Measurements from ENCODE around the gene MAP1LC3C. TPM values are rescaled to one million over a fixed set of nuclear protein-coding genes. Genes with fewer than 3 reads are reported as not detected.

MAP1LC3C gene
- total RNA-seq, 4 donors from 2014 or later, result 1.0 to 12.5 (median 8.1) TPM

DNA sequence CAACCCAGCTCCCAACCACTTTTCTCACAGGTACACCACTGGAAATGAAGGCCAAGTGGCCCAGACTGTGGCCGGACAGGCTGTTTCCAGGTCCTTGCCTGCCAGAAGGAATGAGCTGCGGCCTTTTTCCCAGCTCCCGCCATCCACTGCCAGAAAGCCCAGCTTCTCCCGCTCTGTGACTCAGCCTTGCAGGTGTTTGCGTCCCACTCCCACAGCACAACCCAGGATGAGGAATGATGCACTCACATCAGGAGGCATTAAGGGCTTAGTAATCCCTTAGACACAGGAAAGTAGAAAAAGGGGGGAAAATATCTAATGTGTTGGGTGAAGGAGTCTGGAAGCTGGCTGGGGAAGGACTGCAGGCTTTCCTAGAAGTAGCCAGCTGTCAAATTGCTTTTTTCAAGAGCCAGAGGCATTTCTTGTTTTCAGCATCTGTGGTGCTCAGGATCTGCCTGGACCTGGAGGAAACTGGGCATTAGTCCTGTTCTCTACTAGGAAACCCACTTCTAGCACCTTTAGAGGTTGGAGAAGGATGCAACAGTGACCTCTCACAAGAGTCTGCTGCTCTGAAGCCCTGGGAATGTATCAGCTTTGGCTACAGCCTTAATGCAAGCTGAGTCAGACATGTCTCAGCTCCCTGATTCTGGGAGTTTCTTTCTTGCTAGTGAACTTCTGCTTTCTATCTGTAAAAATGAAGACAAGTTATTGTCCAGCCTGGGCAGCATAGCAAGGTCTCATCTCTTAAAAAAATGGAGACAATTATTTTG is 13.2 kb upstream of the MAP1LC3C start:
- H3K36me3 ChIP-seq, result no peaks in the 10 kb centered on the region
- H3K4me3 ChIP-seq, result no peak overlapping the region
- WGBS, result 88% methylated on average over 5 of the region's 5 CpGs
- no peaks in the 10 kb centered on the region for H3K27me3 ChIP-seq
- DNase-seq (ENCODE audit: low spot score in 2 of 2), result no peak
- TF ChIP-seq POLR2A (IDR thresholded peaks at IDR 0.05) (no peak), POLR2AphosphoS5 (IDR thresholded peaks at IDR 0.05) (no peak), EP300 (IDR thresholded peaks at IDR 0.05) (no peak)
- TF ChIP-seq, protein P1, sequence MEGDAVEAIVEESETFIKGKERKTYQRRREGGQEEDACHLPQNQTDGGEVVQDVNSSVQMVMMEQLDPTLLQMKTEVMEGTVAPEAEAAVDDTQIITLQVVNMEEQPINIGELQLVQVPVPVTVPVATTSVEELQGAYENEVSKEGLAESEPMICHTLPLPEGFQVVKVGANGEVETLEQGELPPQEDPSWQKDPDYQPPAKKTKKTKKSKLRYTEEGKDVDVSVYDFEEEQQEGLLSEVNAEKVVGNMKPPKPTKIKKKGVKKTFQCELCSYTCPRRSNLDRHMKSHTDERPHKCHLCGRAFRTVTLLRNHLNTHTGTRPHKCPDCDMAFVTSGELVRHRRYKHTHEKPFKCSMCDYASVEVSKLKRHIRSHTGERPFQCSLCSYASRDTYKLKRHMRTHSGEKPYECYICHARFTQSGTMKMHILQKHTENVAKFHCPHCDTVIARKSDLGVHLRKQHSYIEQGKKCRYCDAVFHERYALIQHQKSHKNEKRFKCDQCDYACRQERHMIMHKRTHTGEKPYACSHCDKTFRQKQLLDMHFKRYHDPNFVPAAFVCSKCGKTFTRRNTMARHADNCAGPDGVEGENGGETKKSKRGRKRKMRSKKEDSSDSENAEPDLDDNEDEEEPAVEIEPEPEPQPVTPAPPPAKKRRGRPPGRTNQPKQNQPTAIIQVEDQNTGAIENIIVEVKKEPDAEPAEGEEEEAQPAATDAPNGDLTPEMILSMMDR (IDR thresholded peaks at IDR 0.05), result no peak
- H3K27ac ChIP-seq, result no peak overlapping the region
- no peaks in the 10 kb centered on the region for H3K9me3 ChIP-seq
- no peaks in the 10 kb centered on the region for H3K4me1 ChIP-seq

DNA sequence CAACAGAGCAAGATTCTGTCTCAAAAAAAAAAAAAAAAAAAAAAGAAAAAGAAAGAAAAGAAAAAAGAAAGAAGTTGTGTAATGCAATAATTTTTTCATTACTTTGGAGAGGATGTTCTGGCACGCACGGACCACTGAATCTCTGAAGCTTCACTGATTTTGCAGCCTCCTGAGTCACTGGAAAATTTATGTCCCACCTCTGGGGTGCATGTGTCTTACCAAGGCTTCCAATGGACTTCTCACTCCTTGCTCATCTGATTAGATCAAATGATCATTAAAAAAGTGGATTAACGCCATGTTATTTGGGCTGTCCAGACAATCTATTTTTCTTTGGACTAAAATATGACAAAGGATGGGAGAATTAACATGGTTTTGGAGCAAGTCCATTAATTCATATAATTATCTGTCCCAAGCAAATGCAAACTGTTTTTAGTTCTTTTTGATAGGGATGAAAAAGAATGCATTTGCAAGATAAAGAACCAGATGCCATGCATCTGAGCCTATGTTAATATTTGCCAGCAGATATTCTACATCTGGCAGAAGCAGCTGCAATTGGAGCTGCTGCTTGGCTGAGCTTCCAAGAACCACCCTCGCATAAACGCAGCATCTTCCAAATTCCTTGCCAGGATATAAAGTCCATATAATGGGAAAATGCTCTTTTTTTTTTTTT is 10.1 kb upstream of the MAP1LC3C start:
- no peak overlapping the region for H3K4me3 ChIP-seq
- no peaks in the 10 kb centered on the region for H3K36me3 ChIP-seq
- WGBS, result 35% methylated on average over 5 of the region's 5 CpGs
- DNase-seq (ENCODE audit: low spot score in 2 of 2), result peak in 1 of 2 donors; percentile 76
- no peak overlapping the region for H3K27ac ChIP-seq
- H3K4me1 ChIP-seq, result no peaks in the 10 kb centered on the region
- no peaks in the 10 kb centered on the region for H3K9me3 ChIP-seq
- no peaks in the 10 kb centered on the region for H3K27me3 ChIP-seq
- TF ChIP-seq, protein P1 (IDR thresholded peaks at IDR 0.05), result no peak
- TF ChIP-seq POLR2AphosphoS5 (IDR thresholded peaks at IDR 0.05) (no peak), POLR2A (IDR thresholded peaks at IDR 0.05) (no peak), EP300 (IDR thresholded peaks at IDR 0.05) (no peak)

DNA sequence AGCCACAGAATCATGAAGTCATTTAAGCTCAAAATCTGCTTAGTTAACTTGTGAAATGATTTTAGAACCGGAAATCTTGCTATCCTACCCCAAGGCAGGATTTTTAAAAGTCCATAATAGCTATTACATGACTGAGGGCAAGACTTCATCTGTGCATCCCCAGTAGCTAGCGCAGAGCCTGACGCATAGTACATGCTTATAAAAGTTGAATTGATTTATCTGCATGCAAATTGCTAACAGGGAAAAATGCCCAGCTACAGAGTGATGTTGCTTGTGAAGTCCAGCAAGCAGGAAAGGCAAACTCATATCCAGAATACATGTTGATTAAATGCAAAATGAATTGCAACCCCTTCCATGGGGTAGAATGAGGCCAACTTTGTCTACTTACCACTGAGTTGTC is 8.1 kb upstream of the MAP1LC3C start:
- TF ChIP-seq EP300 (IDR thresholded peaks at IDR 0.05) (no peak), POLR2AphosphoS5 (IDR thresholded peaks at IDR 0.05) (no peak), POLR2A (IDR thresholded peaks at IDR 0.05) (no peak)
- TF ChIP-seq, protein P1 (IDR thresholded peaks at IDR 0.05), result no peak
- Histone ChIP-seq H3K27ac (no peak overlapping the region), H3K4me3 (no peak overlapping the region), H3K27me3 (no peaks in the 10 kb centered on the region), H3K9me3 (no peaks in the 10 kb centered on the region), H3K36me3 (no peaks in the 10 kb centered on the region), H3K4me1 (no peaks in the 10 kb centered on the region)
- DNase-seq (ENCODE audit: low spot score in 2 of 2), result no peak
- WGBS, result 36% methylated on average over 3 of the region's 3 CpGs

DNA sequence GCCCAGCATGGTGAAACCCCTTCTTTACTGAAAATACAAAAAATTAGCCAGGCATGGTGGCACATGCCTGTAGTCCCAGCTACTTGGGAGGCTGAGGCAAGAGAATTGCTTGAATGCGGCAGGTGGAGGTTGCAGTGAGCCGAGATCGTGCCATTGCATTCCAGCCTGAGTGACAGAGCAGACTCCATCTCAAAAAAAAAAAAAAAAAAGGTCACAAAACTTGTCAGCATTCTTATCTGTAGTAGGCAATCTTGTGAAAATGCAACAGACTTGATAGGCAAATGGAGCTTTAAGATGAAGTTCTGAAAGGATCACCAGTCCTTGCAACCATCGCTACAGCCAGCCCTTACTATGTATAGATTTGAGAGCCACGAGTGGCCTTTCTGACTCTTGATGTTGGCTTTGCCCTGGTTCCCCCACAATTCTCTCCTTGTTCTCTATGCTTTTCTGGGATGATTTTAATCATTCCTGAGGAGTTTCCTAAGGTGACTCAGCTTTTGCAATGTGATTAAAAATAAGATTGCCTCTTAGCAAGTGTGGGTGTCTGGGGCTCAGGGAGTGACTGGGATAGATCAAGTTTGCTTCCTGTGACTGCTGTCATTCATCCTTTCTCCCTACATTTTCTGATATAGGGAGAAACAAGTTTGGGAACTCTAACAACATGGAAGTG is 7.1 kb upstream of the MAP1LC3C start:
- no peaks in the 10 kb centered on the region for H3K27me3 ChIP-seq
- TF ChIP-seq POLR2A (IDR thresholded peaks at IDR 0.05) (no peak), POLR2AphosphoS5 (IDR thresholded peaks at IDR 0.05) (no peak), EP300 (IDR thresholded peaks at IDR 0.05) (no peak)
- TF ChIP-seq, protein P1 (IDR thresholded peaks at IDR 0.05), result no peak
- WGBS, result 83% methylated on average over 5 of the region's 5 CpGs
- no peaks in the 10 kb centered on the region for H3K9me3 ChIP-seq
- no peak overlapping the region for H3K4me3 ChIP-seq
- H3K27ac ChIP-seq, result no peak overlapping the region
- no peaks in the 10 kb centered on the region for H3K4me1 ChIP-seq
- DNase-seq (ENCODE audit: low spot score in 2 of 2), result no peak
- no peaks in the 10 kb centered on the region for H3K36me3 ChIP-seq
